OCI-LY7 (cell line): Measurements from ENCODE around the gene CPEB4. TPM values are rescaled to one million over a fixed set of nuclear protein-coding genes. Genes with fewer than 3 reads are reported as not detected.

Source experiments
- BruUV-seq: library from RNA; stranded (reverse); fragments of 400-500 nt; replicated peaks from 2 replicates; lab custom pipeline; 2021; lab: Mats Ljungman, UMichigan
- CTCF ChIA-PET: fragments of 300-600 bp; sonication (Branson Sonifier 250); formaldehyde crosslinking; loops from one replicate; lab custom pipeline; 2022; ENCODE audit warnings: antibody characterized with exemption; ENCODE audit not compliant: unreplicated experiment; lab: Charles Lee
- POLR2A ChIA-PET: fragments of 300-600 bp; sonication (Branson Sonifier 250); formaldehyde crosslinking; loops from one replicate; lab custom pipeline; 2022; ENCODE audit warnings: antibody characterized with exemption; lab: Charles Lee
- DNase-seq: peaks from one replicate; pipeline ENCODE4 v3.0.0-alpha.2; 2015; ENCODE audit warnings: low spot score
- H2AFZ ChIP-seq: fragments of 200-600 bp; sonication (generic), shearing (Covaris generic); 2 replicates; pipeline ENCODE4 v1.6.1; 2014; ENCODE audit warnings: mild to moderate bottlenecking, antibody characterized with exemption, low read length, moderate library complexity
- H3K27ac ChIP-seq: fragments of 200-600 bp; sonication (generic); 2 replicates; pipeline ENCODE4 v1.5.1; 2014; ENCODE audit warnings: mixed run types, low read depth, mild to moderate bottlenecking, moderate library complexity, low read length, inconsistent platforms; ENCODE audit not compliant: poor library complexity, severe bottlenecking
- H3K36me3 ChIP-seq: fragments of 200-600 bp; sonication (generic); 2 replicates; pipeline ENCODE4 v1.6.1; 2014; ENCODE audit warnings: mild to moderate bottlenecking, antibody characterized with exemption, low read length, moderate library complexity, mixed read lengths; ENCODE audit not compliant: insufficient read depth
- H3K4me1 ChIP-seq: fragments of 200-600 bp; sonication (generic); 2 replicates; pipeline ENCODE4 v1.5.1; 2014; ENCODE audit warnings: mild to moderate bottlenecking, low read length; ENCODE audit not compliant: insufficient read depth, poor library complexity, severe bottlenecking
- H3K4me2 ChIP-seq: fragments of 200-600 bp; sonication (generic); 2 replicates; pipeline ENCODE4 v1.6.1; 2014; ENCODE audit warnings: mild to moderate bottlenecking, low read length
- H3K4me3 ChIP-seq: fragments of 200-600 bp; sonication (generic); 2 replicates; pipeline ENCODE4 v1.5.1; 2014; ENCODE audit warnings: mild to moderate bottlenecking, low read depth, low read length; ENCODE audit not compliant: poor library complexity, severe bottlenecking
- H3K79me2 ChIP-seq: fragments of 200-600 bp; sonication (generic); 2 replicates; pipeline ENCODE4 v1.6.1; 2016; ENCODE audit warnings: low read depth, mild to moderate bottlenecking, low read length, moderate library complexity, mixed read lengths; ENCODE audit not compliant: insufficient read depth
- H3K9me2 ChIP-seq: fragments of 200-600 bp; sonication (generic); 2 replicates; pipeline ENCODE4 v1.6.1; 2016; ENCODE audit warnings: mild to moderate bottlenecking, low read length, mixed read lengths; ENCODE audit not compliant: insufficient read depth
- H3K9me3 ChIP-seq: fragments of 200-600 bp; sonication (generic); 2 replicates; pipeline ENCODE4 v1.6.1; 2014; ENCODE audit warnings: mild to moderate bottlenecking, mixed run types, low read length, mixed read lengths
- H4K20me1 ChIP-seq: fragments of 200-600 bp; sonication (generic); 2 replicates; pipeline ENCODE4 v1.6.1; 2014; ENCODE audit warnings: mild to moderate bottlenecking, antibody characterized with exemption, low read length, moderate library complexity, mixed read lengths; ENCODE audit not compliant: insufficient read depth
- CTCF ChIP-seq: fragments of 200-600 bp; sonication (generic); conservative IDR thresholded peaks from 2 replicates; pipeline ENCODE4 v1.5.1; 2014; ENCODE audit warnings: mild to moderate bottlenecking, antibody characterized with exemption, low read length, moderate library complexity, mixed read lengths
- EZH2phosphoT487 ChIP-seq: fragments of 200-600 bp; sonication (generic); IDR thresholded peaks from 2 replicates; pipeline ENCODE4 v1.6.1; 2018; ENCODE audit warnings: low read depth, borderline replicate concordance, mild to moderate bottlenecking, mixed run types, antibody characterized with exemption, low read length, moderate library complexity, mixed read lengths
- intact Hi-C: fragments of 100-400 bp; cut with micrococcal nuclease; formaldehyde crosslinking; loops from one replicate; pipeline ENCODE4 v1.10.0; 2022; ENCODE audit not compliant: unreplicated experiment
- total RNA-seq, 2 experiments: library from RNA; depleted of rRNA in 1 of 2; stranded (reverse); fragments of >200 nt in 1 of 2; shearing (Covaris generic) in 1 of 2; gene quantifications; 2 replicates each; pipeline ENCODE4 v1.2.3, GENCODE V29; 2014 to 2022

CPEB4 gene
- total RNA-seq, 2 experiments from 2014 or later: 12.6 to 31.8 TPM

GRCh38 chr5:173950829-173951228 is 62.7 kb downstream of the CPEB4 start:
- H3K9me2 ChIP-seq: no peaks in the 10 kb centered on the region
- H4K20me1 ChIP-seq: no peaks in the 10 kb centered on the region
- no peaks in the 10 kb centered on the region for H3K9me3 ChIP-seq
- no peak for DNase-seq
- H2AFZ ChIP-seq: no peak overlapping the region
- H3K4me1 ChIP-seq: no peaks in the 10 kb centered on the region
- TF ChIP-seq EZH2phosphoT487: no peak
- no peak for TF ChIP-seq CTCF
- H3K36me3 ChIP-seq: peaks cover 97% of the 10 kb centered on the region
- ChIA-PET POLR2A (no interaction called here), CTCF (no interaction called here)
- H3K79me2 ChIP-seq: no peaks in the 10 kb centered on the region
- no TSS peak for BruUV-seq
- H3K4me3 ChIP-seq: no peak overlapping the region
- no peak overlapping the region for H3K4me2 ChIP-seq
- intact Hi-C loops: no loop called here
- no peak overlapping the region for H3K27ac ChIP-seq

- no peak overlapping the region for H3K4me3 ChIP-seq
- H3K36me3 ChIP-seq: peaks cover 88% of the 10 kb centered on the region
- TF ChIP-seq CTCF (no peak), EZH2phosphoT487 (no peak)
- no peaks in the 10 kb centered on the region for H3K9me2 ChIP-seq
- intact Hi-C loops: no loop called here
- no TSS peak for BruUV-seq
- no peak for DNase-seq
- no peaks in the 10 kb centered on the region for H3K9me3 ChIP-seq
- no peaks in the 10 kb centered on the region for H3K79me2 ChIP-seq
- H3K4me1 ChIP-seq: no peaks in the 10 kb centered on the region
- POLR2A ChIA-PET: interaction anchor here (0.6 kb wide), 2 partner anchors 296 to 1333 kb away, joined by 3 to 6 read pairs; no protein-coding TSS in a partner anchor
- no peak overlapping the region for H3K4me2 ChIP-seq
- CTCF ChIA-PET: no interaction called here
- no peak overlapping the region for H3K27ac ChIP-seq
- no peak overlapping the region for H2AFZ ChIP-seq
- H4K20me1 ChIP-seq: no peaks in the 10 kb centered on the region
Measured at GRCh38 chr5:173953528-173954090, 65.5 kb downstream of the CPEB4 start.
